Endometrial microvascular endothelial cells (primary cell): ENCODE measurements around the gene PTTG1IP2. TPM values are rescaled to one million over a fixed set of nuclear protein-coding genes. Genes with fewer than 3 reads are reported as not detected.

Source experiments
- in situ Hi-C: cut with HindIII; loops from 2 replicates; pipeline ENCODE4 v1.10.0; 2017; ENCODE audit warnings: low sequenced_read_pairs, low pct_unique_long_range_greater_than_20kb; ENCODE audit errors: inconsistent ontology term
- total RNA-seq: library from RNA; depleted of rRNA; stranded (reverse); fragments of >200 nt; gene quantifications from one replicate; pipeline ENCODE4 v1.2.3, GENCODE V29; 2015; ENCODE audit errors: inconsistent ontology term

The PTTG1IP2 gene
- total RNA-seq, 1 donor from 2014 or later = not detected

GRCh38 chr7:90473814-90474213, 4.4 kb downstream of the PTTG1IP2 start:
- in situ Hi-C loops = no loop called here

DNA sequence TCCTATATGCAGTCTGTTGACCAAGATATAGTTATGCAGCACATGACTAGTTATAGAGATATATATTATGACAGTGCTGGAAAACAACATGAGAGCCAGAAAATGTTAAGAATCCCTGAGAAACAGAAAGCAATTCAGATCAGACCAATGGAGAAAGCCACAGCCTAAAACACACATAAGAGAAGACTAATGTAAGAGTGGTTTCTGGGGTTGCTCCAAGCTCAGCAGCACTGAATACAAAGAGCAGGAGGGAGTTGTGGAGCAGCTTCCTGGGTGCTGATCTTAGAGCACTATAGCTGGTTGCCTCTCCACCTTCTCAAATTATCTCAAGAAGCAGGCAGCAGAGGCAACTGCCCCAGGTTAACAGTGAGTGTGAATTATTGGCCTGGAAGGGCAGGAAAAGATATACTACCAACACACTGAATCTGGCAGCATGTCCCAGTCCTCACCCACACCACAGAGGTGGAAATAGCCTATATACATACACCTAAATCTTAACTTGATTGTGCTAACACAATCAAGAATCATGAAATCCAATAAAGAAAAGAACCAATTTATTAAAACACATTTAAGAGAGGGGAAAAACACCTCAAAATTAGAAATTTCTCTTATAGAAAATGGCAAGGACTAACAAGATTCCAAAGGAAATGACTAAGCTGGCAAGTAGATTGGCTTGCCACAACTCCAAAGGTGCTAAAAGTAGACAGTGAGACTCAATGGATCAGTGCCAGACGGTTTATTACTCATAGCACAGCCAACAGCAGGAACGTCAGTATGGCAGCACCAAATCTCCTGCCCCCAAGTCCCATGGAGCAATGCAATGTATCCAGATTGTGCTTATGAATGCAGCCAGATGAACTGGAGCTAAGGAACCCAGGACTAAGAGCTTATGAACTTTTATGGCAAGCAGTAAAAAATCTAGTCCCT, 5.1 kb downstream of the PTTG1IP2 start:
- in situ Hi-C loops = no loop called here

- in situ Hi-C loops = no loop called here
Measured at GRCh38 chr7:90483251-90483650, 13.8 kb downstream of the PTTG1IP2 start.

GRCh38 chr7:90484706-90485105, 15.3 kb downstream of the PTTG1IP2 start:
- in situ Hi-C loops = no loop called here

DNA sequence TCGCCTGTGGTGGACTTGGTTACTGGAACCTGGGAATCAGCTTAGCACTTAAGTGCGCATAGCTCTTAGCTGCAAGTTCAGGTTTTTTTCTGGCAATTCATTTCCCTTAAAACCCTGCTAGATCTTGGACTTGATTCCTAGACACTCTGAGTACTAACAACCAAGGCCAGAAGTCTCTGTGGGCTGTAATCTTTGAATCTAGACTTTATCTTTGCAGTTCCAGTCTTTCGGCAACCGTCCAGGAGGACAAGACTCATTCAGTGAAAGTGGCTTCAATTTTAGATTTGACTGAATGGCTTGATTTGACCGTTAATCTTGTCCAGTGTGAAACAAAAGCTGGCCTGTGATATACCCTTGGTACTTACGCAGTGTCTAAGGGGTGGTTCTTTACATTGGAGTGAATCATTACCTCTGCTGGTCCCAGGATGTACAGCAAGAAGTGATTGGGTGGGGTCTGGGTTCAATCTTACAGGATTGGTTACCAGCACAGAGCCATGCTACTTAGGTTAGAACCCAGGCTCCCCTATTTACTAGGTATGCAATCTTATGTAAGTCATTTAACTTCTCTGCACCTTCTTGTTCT, 16.4 kb downstream of the PTTG1IP2 start:
- in situ Hi-C loops = no loop called here

GRCh38 chr7:90487808-90488207, 18.4 kb downstream of the PTTG1IP2 start:
- in situ Hi-C loops = no loop called here

- in situ Hi-C loops = no loop called here
Measured at GRCh38 chr7:90488220-90488619, 18.8 kb downstream of the PTTG1IP2 start.

GRCh38 chr7:90492250-90492649, 22.8 kb downstream of the PTTG1IP2 start:
- in situ Hi-C loops = no loop called here

- in situ Hi-C loops = no loop called here
Measured at GRCh38 chr7:90495241-90495640, 25.8 kb downstream of the PTTG1IP2 start.

DNA sequence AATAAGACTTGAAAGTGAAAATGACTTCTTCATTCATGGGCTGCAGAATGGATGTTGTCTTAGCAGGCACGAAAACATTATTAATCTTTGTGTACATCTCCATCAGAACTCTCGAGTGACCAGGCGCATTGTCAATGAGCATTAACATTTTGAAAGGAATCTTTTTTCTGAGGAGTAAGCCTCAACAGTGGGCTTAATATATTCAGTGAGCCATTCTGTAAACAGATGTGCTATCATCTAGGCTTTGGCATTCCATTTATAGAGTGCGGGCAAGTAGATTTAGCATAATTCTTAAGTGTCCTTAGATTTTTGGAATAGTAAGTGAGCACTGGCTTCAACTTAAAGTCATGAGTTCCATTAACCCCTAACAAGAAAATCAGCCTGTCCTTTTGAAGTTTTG, 33.1 kb downstream of the PTTG1IP2 start:
- in situ Hi-C loops = no loop called here

- in situ Hi-C loops = no loop called here
Measured at GRCh38 chr7:90503367-90503766, 33.9 kb downstream of the PTTG1IP2 start.

DNA sequence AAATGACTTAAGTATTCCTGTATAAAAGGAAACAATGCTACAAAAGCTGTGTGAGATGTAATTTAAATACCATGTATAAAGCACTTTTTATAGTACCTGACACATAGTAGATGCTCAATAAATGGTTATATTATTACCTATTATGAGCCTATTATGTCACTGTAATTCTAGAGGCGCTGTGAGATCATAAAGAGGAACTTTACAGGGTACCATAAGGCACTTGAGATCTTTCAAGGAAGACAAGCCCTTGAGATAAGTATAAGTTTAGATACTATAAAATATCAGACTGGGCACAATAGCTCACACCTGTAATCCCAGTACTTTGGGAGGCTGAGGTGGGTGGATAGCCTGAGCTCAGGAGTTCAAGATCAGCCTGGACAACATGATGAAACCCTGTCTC, 38.3 kb downstream of the PTTG1IP2 start:
- in situ Hi-C loops = no loop called here

GRCh38 chr7:90511776-90512175, 42.3 kb downstream of the PTTG1IP2 start:
- in situ Hi-C loops = no loop called here

GRCh38 chr7:90512821-90513254, 43.4 kb downstream of the PTTG1IP2 start:
- in situ Hi-C loops = no loop called here

DNA sequence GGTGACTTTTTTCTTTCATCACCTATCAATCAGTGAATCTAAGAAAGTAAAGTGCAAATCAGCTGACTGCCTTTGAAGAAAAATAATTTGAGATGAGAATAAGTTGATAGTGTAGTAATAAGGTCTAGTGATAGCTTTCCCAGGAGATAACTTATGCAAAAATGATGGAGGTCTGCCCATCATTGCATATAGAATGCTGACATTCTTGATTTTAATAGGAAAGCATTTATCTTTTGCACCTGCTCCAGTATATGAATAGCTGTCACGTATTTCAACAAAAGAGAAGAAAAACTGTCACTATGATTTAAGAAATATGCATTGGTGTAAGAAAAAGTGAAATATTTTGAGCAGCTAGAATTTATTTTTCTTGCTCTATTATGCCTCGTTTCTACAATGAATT, 46.8 kb downstream of the PTTG1IP2 start:
- in situ Hi-C loops = no loop called here

GRCh38 chr7:90518630-90519029, 49.2 kb downstream of the PTTG1IP2 start:
- in situ Hi-C loops = no loop called here

DNA sequence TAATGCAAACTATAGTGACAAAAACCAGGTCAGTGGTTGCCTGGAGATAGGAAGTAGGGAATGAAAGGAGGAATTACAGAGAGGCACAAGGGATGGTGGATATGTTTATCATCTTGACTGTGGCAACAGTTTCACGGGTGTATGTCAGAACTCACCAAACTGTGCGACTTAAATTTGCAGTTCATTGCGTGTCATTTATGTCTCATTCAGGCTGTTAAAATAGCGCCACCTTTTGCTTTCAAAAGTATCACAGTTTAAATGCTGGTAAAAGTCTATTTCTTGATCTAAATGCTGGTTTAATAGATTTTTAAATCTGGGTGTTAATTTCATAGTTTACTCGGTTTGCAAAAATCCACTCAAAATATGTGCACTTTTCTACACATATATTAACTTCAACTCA, 51.0 kb downstream of the PTTG1IP2 start:
- in situ Hi-C loops = no loop called here

GRCh38 chr7:90530263-90530662, 60.8 kb downstream of the PTTG1IP2 start:
- in situ Hi-C loops = no loop called here

DNA sequence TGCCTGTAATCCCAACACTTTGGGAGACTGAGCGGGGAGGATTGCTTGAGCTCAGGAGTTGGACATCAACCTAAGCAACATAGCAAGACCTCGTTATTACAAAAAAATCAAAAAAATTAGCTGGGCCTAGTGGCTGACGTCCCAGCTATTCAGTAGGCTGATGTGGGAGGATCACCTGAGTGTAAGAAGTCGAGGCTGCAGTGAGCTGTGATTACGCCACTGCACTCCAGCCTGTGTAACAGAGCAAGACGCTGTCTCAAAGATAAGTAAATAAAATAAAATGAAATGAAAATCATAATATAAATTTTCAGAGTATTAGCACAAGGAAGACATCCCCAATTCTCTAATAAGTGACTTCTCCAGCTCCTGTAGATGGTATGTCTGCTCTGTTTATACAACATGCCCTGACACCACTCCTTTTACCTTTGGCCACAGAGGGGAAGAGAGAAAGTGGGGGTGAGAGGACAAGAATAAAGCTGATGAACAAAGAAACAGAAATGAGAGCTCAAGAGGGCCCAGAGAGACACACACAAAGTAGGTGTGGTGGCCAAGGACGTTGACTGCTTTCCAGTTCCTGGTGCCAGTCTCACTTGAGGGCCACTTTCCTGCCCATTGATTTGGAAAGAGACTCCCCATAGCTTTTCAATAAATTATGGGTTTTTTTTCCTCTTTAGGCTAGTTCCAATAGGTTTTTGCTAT, 62.9 kb downstream of the PTTG1IP2 start:
- in situ Hi-C loops = no loop called here

- in situ Hi-C loops = no loop called here
Measured at GRCh38 chr7:90536449-90536848, 67.0 kb downstream of the PTTG1IP2 start.
